Jurkat, Clone E6-1 (cell line): ENCODE data around the gene COMMD3. TPM values are rescaled to one million over a fixed set of nuclear protein-coding genes. Genes with fewer than 3 reads are reported as not detected.
A peak's percentile ranks its signal among the peaks of the same experiment; 100 is the strongest.
"Not testable (repeated sequence)": the region's sequence is repeated elsewhere in the genome, so short reads cannot be mapped to it uniquely, and the experiment has no call there.

Experiments used
- DNase-seq: peaks from one replicate; pipeline ENCODE4 v3.0.0-alpha.2; 2011; ENCODE audit warnings: low read depth, low spot score
- H3K4me3 ChIP-seq: 2 replicates; pipeline ENCODE4 v1.5.1; 2011; ENCODE audit warnings: mild to moderate bottlenecking, low read length, control low read depth, moderate library complexity
- polyA plus RNA-seq: library from polyadenylated mRNA; unstranded; fragments of >200 nt; gene quantifications from one replicate; pipeline ENCODE4 v1.2.1, GENCODE V29; 2012; ENCODE audit warnings: missing spikeins; ENCODE audit not compliant: insufficient read length, insufficient read depth

Gene COMMD3
- 127 TPM for polyA plus RNA-seq

DNA sequence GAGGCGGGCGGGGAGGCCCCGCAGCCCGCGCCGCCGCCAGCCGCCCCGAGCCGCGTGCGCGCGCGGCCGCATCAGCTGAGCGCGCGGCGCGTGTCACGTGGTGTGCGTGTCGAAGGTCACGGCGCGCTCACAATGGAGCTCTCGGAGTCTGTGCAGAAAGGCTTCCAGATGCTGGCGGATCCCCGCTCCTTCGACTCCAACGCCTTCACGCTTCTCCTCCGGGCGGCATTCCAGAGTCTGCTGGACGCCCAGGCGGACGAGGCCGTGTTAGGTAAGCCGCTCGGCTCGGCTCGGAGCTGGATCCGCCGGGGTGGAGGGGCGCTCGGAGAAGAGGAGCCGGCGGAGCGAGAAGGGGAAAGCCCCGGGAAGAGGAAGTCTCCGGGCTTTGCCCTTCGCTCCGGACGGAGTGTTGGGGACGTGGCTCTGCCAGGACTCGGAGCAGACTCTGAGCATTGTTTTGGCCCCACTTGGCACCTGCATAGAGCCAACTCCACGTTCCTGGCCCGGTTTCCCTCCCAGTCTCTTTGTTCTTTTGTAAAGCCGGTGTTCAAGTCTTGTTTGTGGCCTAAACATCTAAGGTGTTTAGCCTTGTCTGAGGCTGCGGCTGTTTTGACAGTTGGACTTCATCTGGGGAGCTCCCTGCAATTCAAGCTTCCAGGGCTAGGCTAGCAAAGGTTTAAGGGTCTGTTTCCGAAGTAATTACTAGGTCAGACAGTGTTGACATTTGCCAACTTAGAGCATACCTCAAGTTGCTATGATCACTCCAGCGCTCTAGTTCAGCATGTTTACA lies at the start of gene COMMD3:
TSS of gene COMMD3 (plus strand) at position 103 of the 790 bp plus-strand sequence. CDS start at position 133, 30 bp downstream.
- peak within 1 kb of the TSS; percentile 87 for H3K4me3 ChIP-seq
- peak; percentile 77 for DNase-seq

DNA sequence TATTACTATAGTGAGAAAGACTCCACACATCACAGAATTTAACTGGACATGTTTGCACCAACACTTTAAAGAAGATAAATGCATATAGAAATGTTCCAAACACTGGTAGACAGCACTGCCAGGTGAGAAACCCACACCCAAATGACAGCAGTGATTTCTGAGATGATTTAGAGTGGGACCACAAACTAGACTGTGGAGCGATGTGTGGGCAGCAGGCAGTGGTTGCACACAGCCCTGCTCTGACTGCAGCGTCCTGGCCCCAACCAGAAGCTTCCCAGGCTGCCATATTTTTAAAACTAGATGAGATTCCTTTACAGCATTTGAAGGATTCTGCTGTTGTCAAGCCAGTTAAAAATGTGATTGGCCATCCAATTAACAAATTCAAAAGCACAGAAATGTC lies 47.7 kb upstream of the COMMD3 start:
- DNase-seq: no peak

DNA sequence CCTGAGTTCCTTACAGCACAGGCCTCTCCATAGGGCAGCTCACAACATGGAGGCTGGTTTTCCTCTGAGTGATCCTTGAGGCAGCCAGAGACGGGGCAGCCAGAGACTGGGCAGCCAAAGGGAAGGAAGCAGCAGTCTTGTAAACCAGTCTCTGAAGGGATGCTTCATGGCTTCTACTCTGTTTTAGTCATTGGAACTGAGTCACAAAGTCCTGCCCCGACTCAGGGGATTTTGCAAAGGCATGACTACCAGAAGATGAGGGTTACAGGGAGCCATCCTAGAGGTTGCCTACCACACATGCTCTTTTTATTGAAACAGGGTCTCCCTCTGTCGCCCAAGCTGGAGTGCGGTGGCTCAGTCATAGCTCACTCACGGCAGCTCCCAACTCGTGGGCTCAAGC lies 44.4 kb upstream of the COMMD3 start:
- no peak overlapping the region for H3K4me3 ChIP-seq
- DNase-seq: no peak

More for the DNA sequence above, 47.7 kb upstream of the COMMD3 start:
- no peak overlapping the region for H3K4me3 ChIP-seq

DNA sequence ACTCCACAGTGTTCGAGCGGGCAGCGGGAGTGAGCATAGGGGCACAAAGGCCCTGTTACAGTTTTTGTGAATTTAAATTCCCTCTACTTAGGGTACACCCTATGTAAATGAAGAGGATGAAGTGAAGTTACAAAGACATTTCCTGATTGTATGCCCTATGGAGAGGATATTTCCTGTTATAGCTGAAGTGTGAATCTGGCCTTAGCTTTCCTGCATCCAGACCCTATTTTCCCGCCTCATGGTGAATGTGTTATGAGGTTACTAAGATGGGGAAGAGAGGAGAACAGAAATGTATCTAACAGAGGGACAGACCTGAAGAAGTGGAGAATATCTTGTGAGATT lies 37.8 kb upstream of the COMMD3 start:
- DNase-seq: no peak
- H3K4me3 ChIP-seq: no peak overlapping the region

DNA sequence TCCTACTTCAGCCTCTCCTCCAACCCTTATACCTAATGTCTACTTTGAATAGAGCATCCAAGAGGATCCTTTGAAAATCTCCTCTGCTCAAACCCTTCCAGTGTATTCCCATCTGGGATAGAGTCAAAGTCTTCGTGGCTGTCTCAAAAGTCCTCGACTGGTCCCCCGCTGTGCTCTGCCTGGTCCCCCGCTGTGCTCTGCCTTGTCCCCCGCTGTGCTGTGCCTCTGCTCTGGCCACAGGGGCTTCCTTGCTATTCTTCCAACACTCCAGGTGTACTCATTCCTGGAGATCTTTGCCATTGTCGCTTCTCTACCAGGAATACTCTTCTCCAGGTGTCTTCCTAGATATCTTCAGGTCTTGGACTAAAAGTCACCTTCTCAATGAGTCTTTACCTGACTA lies 36.1 kb upstream of the COMMD3 start:
- no peak for DNase-seq
- H3K4me3 ChIP-seq: no peak overlapping the region

DNA sequence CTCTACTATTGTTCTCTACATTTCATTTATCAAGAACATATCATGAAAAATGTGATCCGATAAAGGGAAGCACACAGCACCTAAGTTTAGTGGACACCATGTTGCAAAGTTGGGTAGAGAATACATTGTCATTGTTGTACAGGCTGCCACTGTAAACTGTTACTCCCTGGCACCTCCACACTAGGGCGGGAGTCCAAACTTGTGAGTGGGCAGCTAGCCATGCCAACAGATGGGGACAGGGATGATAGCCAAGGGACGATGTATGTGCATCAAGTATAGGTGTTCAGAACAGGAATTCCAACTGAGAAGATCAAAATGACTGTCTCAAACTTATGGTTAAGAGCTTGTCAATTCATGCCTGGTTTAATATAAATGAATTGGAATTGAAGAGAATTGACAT lies 31.1 kb upstream of the COMMD3 start:
- H3K4me3 ChIP-seq: no peak overlapping the region
- no peak for DNase-seq

DNA sequence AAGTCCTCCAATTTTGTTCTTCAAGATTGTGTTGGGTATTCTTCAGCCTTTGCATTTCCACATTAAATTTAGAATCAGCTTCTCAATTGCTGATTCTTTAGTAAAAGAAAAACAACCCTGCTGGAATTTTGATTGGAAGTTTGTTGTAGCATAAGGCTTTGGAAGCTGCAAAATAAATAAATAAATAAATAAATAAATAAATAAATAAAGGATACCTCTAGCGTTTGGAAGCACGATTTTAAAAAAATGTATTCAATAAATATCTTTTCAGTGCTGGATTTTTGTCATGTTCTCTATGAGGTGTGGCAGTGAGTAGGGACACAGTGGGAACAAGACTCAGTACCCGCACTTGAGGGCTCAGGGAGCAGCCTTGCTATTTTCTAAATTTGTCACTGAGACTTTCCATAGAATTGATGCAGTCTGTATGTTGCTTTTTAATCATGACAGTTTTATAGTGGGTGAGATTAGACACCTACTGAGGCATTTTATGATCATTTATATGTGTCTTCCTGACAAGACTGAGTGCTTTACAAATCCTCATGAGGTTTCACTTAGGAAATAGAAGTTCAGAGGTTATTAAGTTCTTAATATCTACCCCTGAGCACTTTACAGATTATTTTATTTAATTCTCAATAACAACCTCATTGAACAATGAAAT lies 22.3 kb upstream of the COMMD3 start:
- H3K4me3 ChIP-seq: no peak overlapping the region
- DNase-seq: no peak

DNA sequence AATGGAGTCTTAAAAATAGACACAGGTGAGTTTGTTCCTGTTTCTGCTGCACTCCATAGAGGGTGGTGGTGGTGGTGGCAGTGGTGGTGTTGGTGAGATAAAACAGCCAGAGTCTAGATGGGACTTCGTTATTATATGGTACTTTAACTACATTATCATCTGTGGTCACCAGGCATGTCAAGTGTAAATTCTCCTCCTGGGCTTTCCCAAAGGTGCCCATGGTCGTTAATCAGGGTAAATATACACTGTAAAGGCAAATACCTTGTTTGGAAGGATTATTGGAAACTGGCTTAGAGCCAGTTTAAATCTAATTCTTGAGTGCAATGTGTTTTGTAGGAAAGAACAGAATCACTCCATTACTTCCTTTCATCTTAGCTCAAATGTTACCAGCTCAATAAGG lies 21.5 kb upstream of the COMMD3 start:
- no peak for DNase-seq
- H3K4me3 ChIP-seq: no peak overlapping the region

DNA sequence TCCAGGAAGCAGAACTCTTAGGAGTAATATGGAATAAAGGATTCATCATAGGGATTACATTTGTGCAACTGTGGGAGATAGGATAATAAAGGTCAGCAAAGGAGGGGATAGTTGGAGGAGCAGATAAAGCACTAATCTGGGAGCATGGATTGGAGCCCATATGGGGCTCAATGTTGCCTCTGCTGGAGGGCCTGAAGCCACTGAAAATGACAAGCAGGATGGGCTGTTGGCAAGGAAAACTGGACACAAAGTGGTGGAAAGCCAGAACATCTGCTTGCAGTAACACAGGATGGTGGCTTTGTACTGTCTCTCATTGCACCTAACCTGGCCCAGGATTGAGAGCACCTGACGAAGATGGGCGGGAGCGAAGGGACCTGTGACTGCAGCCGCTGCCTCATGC lies 15.0 kb upstream of the COMMD3 start:
- DNase-seq: no peak
- no peak overlapping the region for H3K4me3 ChIP-seq

DNA sequence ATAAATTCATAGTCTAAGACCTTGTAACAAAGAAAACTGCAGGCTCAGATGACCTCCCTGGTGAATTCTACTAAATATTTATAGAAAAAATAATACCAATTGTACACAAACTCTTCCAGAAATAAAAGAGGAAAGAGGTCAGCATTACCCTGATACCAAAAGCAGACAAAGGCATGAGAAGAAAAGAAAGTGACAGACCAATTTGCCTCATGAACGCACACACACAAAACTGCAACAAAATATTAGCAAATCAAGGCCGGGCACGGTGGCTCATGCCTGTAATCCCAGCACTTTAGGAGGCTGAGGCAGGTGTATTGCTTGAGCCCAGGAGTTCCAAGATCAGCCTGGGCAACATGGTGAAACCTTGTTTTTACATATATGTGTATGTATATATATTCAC lies 12.7 kb upstream of the COMMD3 start:
- DNase-seq: no peak
- no peak overlapping the region for H3K4me3 ChIP-seq

DNA sequence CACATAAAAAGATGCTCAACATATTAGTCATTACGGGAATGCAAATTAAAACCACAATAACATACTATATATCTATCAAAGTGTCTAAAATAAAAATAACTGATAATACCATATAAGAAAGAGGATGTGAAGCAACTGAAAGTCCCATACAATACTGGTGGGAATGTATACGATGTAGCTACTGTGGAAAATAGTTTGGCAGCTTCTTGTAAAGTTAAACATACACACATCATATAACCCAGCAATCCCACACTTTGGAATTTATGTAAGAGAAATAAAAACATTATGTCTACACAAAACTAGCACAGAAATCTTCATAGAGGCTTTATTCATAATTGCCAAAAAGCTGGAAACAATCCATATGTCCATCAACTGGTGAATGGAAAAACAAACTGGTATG lies 10.5 kb upstream of the COMMD3 start:
- DNase-seq: no peak
- H3K4me3 ChIP-seq: no peak overlapping the region

DNA sequence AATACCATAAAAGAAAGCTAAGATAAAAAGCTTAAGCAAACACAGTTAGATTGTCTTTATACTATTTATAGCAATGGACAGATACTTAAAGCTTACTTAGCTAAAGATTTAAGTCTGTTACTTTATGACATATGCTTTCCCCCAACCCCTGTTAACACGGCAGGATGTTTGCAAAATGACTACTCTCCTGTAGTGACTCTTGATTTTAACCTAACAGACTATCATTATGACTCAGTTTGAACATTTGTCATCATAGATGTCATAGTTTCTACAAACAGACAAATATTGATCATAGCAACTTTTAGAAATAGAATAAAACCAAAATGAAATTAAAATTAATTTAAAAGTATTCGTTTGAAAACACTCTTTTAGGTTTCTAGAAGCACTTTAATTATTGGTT lies 7.8 kb upstream of the COMMD3 start:
- H3K4me3 ChIP-seq: no peak overlapping the region
- no peak for DNase-seq

DNA sequence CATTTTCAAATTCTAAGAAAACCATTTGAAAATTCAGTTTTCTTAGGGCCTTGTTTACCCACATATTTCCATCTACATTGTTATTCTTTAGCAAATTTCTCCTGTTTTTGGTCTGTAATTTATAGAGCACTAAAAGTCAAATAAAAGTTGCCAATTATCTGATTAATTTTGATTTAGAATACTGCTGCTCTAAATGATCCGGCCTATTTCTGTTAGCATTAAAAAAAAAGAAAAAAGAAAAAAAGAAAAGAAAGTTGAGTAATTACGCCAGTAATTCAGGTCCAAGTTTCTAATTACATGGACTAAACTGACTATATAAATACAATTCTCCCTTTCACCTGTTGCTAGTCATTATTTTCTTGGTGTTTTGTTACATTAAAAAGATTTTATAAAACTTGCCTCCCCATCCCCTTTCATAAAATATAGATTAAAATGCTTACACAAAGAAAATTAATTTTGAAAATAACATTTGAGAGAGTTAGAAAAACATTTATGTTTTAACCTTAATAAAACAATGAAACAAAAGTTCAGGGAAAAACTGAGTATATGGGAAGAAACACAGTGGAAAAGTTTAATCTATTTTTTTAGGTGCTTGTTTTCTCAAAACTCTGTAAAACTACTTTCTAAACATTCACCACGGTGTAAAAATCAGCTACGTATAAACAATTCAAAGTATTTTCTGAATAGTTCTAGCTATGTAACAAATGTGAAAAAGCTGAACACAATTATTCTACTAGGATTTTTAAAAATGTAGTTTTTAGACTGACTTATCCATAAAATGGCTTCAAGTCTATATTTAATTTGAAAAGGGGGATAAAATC lies 6.8 kb upstream of the COMMD3 start:
- no peak overlapping the region for H3K4me3 ChIP-seq
- DNase-seq: no peak

DNA sequence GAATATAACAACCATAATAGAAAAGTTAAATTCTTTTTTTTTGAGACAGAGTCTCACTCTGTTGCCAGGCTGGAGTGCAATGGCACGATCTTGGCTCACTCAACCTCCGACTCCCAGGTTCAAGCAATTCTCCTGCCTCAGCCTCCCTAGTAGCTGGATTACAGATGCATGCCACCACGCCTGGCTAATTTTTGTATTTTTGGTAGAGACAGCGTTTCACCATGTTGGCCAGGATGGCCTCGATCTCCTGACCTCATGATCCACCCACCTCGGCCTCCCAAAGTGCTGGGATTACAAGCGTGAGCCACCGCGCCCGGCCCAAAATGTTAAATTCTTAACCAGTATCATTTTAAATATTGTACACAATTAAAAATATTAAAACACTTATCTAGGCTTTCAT lies 6.2 kb upstream of the COMMD3 start:
- not testable (repeated sequence) for H3K4me3 ChIP-seq, DNase-seq

DNA sequence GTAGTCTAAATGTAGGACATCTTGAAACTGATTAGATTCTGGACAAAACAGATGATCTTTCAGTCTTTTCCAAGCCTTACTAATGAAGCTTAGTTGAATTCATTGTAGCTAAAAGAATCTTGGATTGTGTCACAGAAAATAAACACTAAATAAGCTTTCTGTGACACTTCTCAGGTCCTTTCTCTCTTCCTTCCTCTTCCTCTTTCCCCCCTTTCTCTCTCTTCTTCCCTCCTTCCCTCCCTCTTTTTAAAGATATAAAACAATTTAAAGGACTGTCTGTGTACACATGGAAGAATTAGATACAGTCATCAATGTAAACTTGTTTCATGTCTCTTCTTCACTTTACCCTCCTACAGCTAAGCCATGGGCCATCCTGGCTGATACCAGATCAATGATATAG lies 5.3 kb upstream of the COMMD3 start:
- DNase-seq: no peak
- no peak overlapping the region for H3K4me3 ChIP-seq

DNA sequence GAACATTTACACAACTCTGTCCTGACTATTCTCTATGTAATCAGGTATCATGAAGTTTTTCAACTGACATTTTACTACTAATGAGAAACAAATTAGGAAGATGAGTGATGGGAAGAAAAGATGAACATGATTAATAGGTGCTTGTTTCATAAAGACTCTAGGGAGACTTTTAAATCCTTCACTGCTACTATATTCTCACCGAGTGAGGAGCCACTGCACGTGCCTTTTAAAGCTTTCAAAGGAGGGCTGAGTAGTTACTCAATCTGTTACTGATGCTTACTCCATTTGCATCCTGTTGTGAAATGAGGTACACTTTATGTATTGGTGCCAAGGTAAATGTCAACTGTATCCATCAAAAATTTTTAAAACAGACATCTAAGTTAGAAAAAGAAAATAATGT lies 1.3 kb upstream of the COMMD3 start:
- no peak for DNase-seq
- H3K4me3 ChIP-seq: no peak overlapping the region

DNA sequence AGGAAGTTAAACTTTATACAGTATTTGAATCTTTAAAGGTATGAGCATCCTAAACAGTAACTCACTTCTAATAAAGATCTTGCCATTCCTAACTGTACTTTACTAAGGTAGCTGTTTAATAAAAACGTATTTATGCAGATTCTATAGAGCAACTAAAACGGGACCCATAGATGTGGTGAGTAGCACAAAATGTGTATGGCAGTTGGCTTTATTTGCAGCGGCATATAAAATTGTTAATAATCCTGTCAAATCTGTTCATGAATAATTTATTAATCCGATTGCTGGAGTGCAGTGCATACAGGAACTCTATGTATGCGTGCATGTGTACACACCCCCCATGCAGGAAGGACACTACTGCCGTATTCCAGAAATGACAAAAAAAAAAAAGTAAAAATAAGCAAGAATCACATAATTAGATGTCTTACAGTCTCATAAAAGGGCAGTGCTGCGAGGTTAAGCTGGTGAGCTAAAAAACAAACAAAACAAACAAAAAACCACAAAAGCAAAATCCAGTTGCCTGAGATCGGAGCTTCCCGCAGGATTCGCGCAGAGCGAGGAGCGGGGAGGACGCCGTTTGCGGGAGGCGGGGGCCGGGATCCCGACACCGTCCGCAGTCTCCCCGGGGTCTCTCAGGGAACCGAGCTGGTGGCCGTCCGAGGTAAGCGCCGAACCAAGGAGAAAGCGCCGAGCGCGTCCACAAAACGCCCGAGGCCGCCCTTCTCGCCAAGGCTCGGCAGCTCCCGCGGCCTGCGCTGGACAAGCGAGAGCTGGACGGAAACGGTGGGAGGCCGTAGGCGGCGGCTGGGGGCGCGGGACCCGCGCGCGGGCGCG lies 518 bp upstream of the COMMD3 start:
- no peak for DNase-seq
- peak overlapping the region; percentile 87 for H3K4me3 ChIP-seq

DNA sequence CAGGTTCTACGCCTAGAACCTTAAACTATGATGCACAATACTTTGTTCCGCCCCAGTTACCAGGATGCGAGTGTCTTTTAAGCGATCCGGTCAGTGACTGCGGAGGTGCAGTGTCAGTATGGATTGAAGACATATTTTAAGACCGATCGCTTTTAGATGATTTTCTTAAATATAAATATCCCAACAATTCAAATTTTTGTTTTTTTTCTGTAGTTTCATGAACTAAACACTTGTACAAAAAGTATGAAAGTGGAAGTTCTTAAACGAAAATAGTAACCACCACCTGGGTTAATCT lies 835 bp downstream of the COMMD3 start:
- no peak for DNase-seq
- peak overlapping the region; percentile 87 for H3K4me3 ChIP-seq

DNA sequence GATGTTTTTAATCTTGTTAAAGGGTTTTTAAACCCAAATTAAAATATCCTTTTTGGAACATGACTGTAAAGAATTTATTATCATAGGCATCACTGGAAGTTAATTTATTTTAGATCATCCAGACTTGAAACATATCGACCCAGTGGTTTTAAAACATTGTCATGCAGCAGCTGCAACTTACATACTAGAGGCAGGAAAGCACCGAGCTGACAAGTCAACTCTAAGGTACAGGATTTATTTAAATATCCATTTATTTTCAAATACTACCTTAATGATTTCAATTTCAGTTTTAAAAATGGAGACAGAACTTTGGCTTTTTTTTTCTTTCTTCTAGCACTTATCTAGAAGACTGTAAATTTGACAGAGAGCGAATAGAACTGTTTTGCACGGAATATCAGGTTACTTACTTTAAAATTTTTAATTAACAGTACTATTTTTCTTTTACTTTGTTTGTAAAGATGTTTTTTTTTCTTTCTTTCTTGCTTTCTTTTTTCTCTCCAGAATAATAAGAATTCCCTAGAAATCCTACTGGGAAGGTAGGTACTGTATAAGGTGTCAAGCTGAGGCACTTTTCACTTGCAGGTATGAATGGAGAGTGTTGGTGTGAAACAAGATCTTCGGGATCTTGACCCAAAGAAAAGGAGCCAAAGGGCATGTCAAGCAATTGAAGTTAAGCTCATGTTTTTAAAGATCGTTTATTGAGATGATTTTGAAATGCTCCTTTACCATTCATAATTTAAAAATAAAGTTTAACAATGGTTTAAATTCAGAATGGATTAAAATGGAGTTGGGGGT lies 1.8 kb downstream of the COMMD3 start:
- DNase-seq: no peak
- H3K4me3 ChIP-seq: no peak overlapping the region
